GM23338 (cell line): ENCODE data around the gene CPB1.

Experiments
- CTCF ChIP-seq, 2 experiments: fragments of 200-600 bp in 1 of 2; sonication (generic) in 1 of 2; conservative IDR thresholded peaks; 2 replicates each; pipeline versions ENCODE4 v1.5.1 to v1.6.1; 2016 to 2017; ENCODE audit warnings: antibody characterized with exemption in 2 of 2, low read depth in 2 of 2, mild to moderate bottlenecking in 2 of 2, moderate library complexity in 1 of 2
- JUNB ChIP-seq: IDR thresholded peaks from one replicate; pipeline ENCODE4 v1.6.1; 2016; ENCODE audit warnings: antibody characterized with exemption; ENCODE audit not compliant: unreplicated experiment
- POLR2AphosphoS5 ChIP-seq: IDR thresholded peaks from 2 replicates; pipeline ENCODE4 v1.6.1; 2016; ENCODE audit warnings: antibody characterized with exemption, low read depth
- REST ChIP-seq: IDR thresholded peaks from one replicate; pipeline ENCODE4 v1.6.1; 2018; ENCODE audit warnings: antibody characterized with exemption; ENCODE audit not compliant: unreplicated experiment

DNA sequence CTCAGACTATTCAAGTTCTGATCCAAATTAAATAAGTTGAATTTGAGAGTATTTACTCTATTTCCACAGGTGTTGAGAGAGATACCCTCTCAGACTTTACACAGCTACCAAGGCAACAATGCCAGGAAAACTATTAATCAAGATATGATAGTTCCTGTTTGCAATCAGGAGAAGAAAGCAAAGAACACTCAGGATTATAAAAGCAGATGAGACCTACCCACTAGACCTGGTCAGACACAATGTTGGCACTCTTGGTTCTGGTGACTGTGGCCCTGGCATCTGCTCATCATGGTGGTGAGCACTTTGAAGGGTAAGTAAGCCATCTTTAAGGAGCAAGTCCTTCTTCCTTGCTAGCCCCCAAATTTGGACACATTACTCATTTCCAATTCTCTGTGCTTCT, at the start of gene CPB1:
- no peak for TF ChIP-seq CTCF (conservative IDR thresholded peaks at IDR 0.05; ENCODE audit: low read depth in 2 of 2)
- no peak for TF ChIP-seq POLR2AphosphoS5
- TF ChIP-seq REST, result no peak
- TF ChIP-seq JUNB, result no peak
